IMR-90 (cell line): Measurements from ENCODE around the gene KLHDC3. TPM values are rescaled to one million over a fixed set of nuclear protein-coding genes. Genes with fewer than 3 reads are reported as not detected.

Experiments
- ATAC-seq: fragments of 200-7000 bp; cut with Tn5 transposase; 2 replicates; pipeline ENCODE4 v1.9.1; 2020; ENCODE audit warnings: low read depth, mild to moderate bottlenecking, moderate library complexity
- BruUV-seq: library from RNA; stranded (reverse); fragments of 400-500 nt; replicated peaks from 2 replicates; lab custom pipeline; 2021; lab: Mats Ljungman, UMichigan
- CTCF ChIA-PET: fragments of 300-600 bp; formaldehyde crosslinking; extraction: SDS; loops from one replicate; lab custom pipeline; 2021; ENCODE audit warnings: antibody characterized with exemption; lab: Yijun Ruan, JAX
- POLR2A ChIA-PET: fragments of 300-600 bp; sonication (Branson Sonifier 250); formaldehyde crosslinking; loops from one replicate; lab custom pipeline; 2022; ENCODE audit warnings: antibody characterized with exemption; ENCODE audit not compliant: unreplicated experiment; lab: Charles Lee
- DNase-seq: peaks from one replicate; pipeline ENCODE4 v3.0.0; 2013
- H2AFZ ChIP-seq: replicated peaks from 2 replicates; pipeline ENCODE3; 2013; ENCODE audit warnings: low read length, mild to moderate bottlenecking; ENCODE audit not compliant: poor library complexity
- H2AK5ac ChIP-seq: 2 replicates; pipeline ENCODE4 v1.6.1; 2013; ENCODE audit warnings: low read depth, low read length, inconsistent platforms
- H2AK9ac ChIP-seq: replicated peaks from 2 replicates; pipeline ENCODE3; 2013; ENCODE audit warnings: mild to moderate bottlenecking, low read depth, low read length, moderate library complexity; ENCODE audit not compliant: poor library complexity
- H2BK120ac ChIP-seq: 2 replicates; pipeline ENCODE4 v1.6.1; 2013; ENCODE audit warnings: low read depth, low read length, inconsistent platforms
- H2BK15ac ChIP-seq: 3 replicates; pipeline ENCODE4 v1.6.1; 2013; ENCODE audit warnings: low read depth, low read length, inconsistent platforms
- H2BK20ac ChIP-seq: 2 replicates; pipeline ENCODE4 v1.6.1; 2013; ENCODE audit warnings: low read depth, mild to moderate bottlenecking, inconsistent platforms, low read length, moderate library complexity
- H2BK5ac ChIP-seq: 2 replicates; pipeline ENCODE4 v1.6.1; 2013; ENCODE audit warnings: mild to moderate bottlenecking, low read depth, low read length, inconsistent platforms; ENCODE audit not compliant: poor library complexity, severe bottlenecking
- H3K14ac ChIP-seq: replicated peaks from 2 replicates; pipeline ENCODE4 v1.6.1; 2013; ENCODE audit warnings: low read depth, low read length, inconsistent platforms
- H3K18ac ChIP-seq: 2 replicates; pipeline ENCODE4 v1.6.1; 2013; ENCODE audit warnings: low read depth, low read length, control low read depth
- H3K23ac ChIP-seq: 2 replicates; pipeline ENCODE4 v1.6.1; 2013; ENCODE audit warnings: low read depth, low read length, inconsistent platforms
- H3K27ac ChIP-seq: 2 replicates; pipeline ENCODE4 v1.5.1; 2013; ENCODE audit warnings: mild to moderate bottlenecking, control low read depth, low read length; ENCODE audit not compliant: insufficient read depth
- H3K27me3 ChIP-seq: 2 replicates; pipeline ENCODE4 v1.6.1; 2013; ENCODE audit warnings: low read length; ENCODE audit not compliant: control insufficient read depth, insufficient read depth
- H3K36me3 ChIP-seq: 2 replicates; pipeline ENCODE4 v1.6.1; 2013; ENCODE audit warnings: low read length, mixed read lengths; ENCODE audit not compliant: control insufficient read depth, insufficient read depth
- H3K4ac ChIP-seq: 2 replicates; pipeline ENCODE4 v1.6.1; 2013; ENCODE audit warnings: low read depth, low read length, inconsistent platforms
- H3K4me1 ChIP-seq: 2 replicates; pipeline ENCODE4 v1.6.1; 2013; ENCODE audit warnings: low read length, mixed read lengths; ENCODE audit not compliant: control insufficient read depth, insufficient read depth
- H3K4me2 ChIP-seq: 2 replicates; pipeline ENCODE4 v1.6.1; 2013; ENCODE audit warnings: low read depth, mild to moderate bottlenecking, control low read depth, low read length, moderate library complexity
- H3K4me3 ChIP-seq: 2 replicates; pipeline ENCODE4 v1.5.1; 2013; ENCODE audit warnings: low read depth, mild to moderate bottlenecking, control low read depth, low read length, moderate library complexity; ENCODE audit not compliant: insufficient read depth
- H3K56ac ChIP-seq: 2 replicates; pipeline ENCODE4 v1.6.1; 2013; ENCODE audit warnings: low read length, inconsistent platforms; ENCODE audit not compliant: insufficient read depth; ENCODE audit errors: extremely low read depth
- H3K79me1 ChIP-seq, 2 experiments: 2 replicates each; pipeline ENCODE4 v1.6.1; 2013; ENCODE audit warnings: low read length in 2 of 2, inconsistent platforms in 1 of 2, low read depth in 1 of 2
- H3K9ac ChIP-seq: 2 replicates; pipeline ENCODE4 v1.6.1; 2013; ENCODE audit warnings: low read depth, low read length, control low read depth
- H3K9me1 ChIP-seq: 2 replicates; pipeline ENCODE4 v1.6.1; 2013; ENCODE audit warnings: low read length, inconsistent platforms; ENCODE audit not compliant: insufficient read depth
- H3K9me3 ChIP-seq: 2 replicates; pipeline ENCODE4 v1.6.1; 2013; ENCODE audit warnings: low read length; ENCODE audit not compliant: control insufficient read depth, insufficient read depth
- H4K20me1 ChIP-seq: 2 replicates; pipeline ENCODE4 v1.6.1; 2013; ENCODE audit warnings: low read length, inconsistent platforms; ENCODE audit not compliant: insufficient read depth
- H4K5ac ChIP-seq: 2 replicates; pipeline ENCODE4 v1.6.1; 2013; ENCODE audit warnings: mild to moderate bottlenecking, low read depth, low read length, control low read depth
- H4K8ac ChIP-seq, 2 experiments: 2 replicates each; pipeline ENCODE4 v1.6.1; 2013; ENCODE audit warnings: low read depth in 2 of 2, low read length in 2 of 2, control low read depth in 1 of 2, inconsistent platforms in 1 of 2
- H4K91ac ChIP-seq: 2 replicates; pipeline ENCODE4 v1.6.1; 2013; ENCODE audit warnings: low read depth, low read length, inconsistent platforms; ENCODE audit not compliant: insufficient read depth
- CEBPB ChIP-seq: IDR thresholded peaks from 2 replicates; pipeline ENCODE4 v1.6.1; 2012; ENCODE audit warnings: low read depth, low read length, improper control_type of control experiment
- NFE2L2 ChIP-seq: fragments of 150-350 bp; IDR thresholded peaks from 2 replicates; pipeline ENCODE4 v1.6.1; 2016; ENCODE audit warnings: low read depth, mild to moderate bottlenecking, low read length
- WGBS, 2 experiments: methylation state at CpG; one replicate each; pipeline versions ENCODE4 v1.1.5 to v1.1.7; 2013; ENCODE audit warnings: missing lambda C conversion rate in 2 of 2; ENCODE audit not compliant: insufficient read length in 1 of 2; ENCODE audit errors: extremely low coverage in 2 of 2; 5-methylcytosine and 5-hydroxymethylcytosine counted together
- dilution Hi-C: fragments of 300-500 bp; cut with HindIII; formaldehyde crosslinking; loops from one replicate; pipeline ENCODE4 v1.14.3; 2018; ENCODE audit warnings: low sequenced_read_pairs; ENCODE audit not compliant: unreplicated experiment
- in situ Hi-C: fragments of 300-500 bp; cut with MboI; formaldehyde crosslinking; loops from 3 replicates; pipeline ENCODE4 v1.14.3; 2019; ENCODE audit warnings: low sequenced_read_pairs, inconsistent platforms, mixed read lengths
- intact Hi-C: fragments of 100-400 bp; cut with micrococcal nuclease; formaldehyde crosslinking; loops from 2 replicates; pipeline ENCODE4 v1.10.0; 2022
- polyA plus RNA-seq, 3 experiments: library from polyadenylated mRNA; depleted of rRNA; stranded (reverse); fragments of >200 nt; gene quantifications; 2 replicates each; pipeline ENCODE4 v1.2.3, GENCODE V29; 2012; ENCODE audit warnings: low replicate concordance in 1 of 3
- total RNA-seq: library from RNA; depleted of rRNA; stranded (reverse); fragments of >200 nt; gene quantifications from 2 replicates; pipeline ENCODE4 v1.2.3, GENCODE V29; 2012
- TF ChIP-seq, protein P1 (sequence below): fragments of 150-350 bp; IDR thresholded peaks from 2 replicates; pipeline ENCODE4 v1.6.1; 2016; ENCODE audit warnings: low read depth, mild to moderate bottlenecking, low read length, moderate library complexity, borderline replicate concordance

Gene KLHDC3
- total and polyA plus RNA-seq, 2 of the 4 experiments (the other 2 are of a cell fraction), result 57.1 to 76.0 TPM

DNA sequence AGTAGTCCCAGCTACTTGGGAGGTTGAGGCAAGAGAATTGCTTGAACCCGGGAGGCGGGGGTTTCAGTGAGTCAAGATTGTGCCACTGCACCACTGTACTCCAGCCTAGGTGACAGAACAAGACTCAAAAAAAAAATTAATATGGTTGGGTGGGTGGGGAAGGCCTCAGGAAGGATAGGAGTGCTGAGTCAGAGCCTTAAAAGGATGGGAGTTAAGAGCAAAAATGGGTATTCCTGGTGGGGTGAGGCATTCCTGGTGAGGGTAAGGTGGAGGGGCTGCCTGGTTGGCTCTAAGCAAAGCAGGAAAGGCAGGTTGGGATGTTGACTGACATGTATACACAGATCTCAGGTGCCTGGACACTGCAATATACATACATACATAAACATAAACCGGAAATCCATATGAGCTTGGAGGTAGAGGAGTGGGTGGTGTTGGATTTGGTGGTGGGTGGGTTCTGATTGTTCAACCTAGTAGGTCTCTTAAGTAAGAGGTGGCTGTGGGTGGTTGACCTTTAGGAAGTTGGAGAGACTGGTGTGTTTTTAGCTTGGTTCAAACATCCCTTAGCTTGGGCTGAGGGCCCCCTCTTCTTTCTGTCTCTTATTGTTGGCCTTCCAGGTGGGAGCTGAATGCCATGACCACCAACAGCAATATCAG lies 6.1 kb downstream of the KLHDC3 start:
- in situ Hi-C loops, result no loop called here
- Histone ChIP-seq H2AFZ (no peak overlapping the region), H2AK9ac (no peak overlapping the region), H4K5ac (no peak overlapping the region; the same call in 1 of the 2 replicates), H3K4me2 (no peak overlapping the region), H3K4ac (no peak overlapping the region), H3K14ac (no peak overlapping the region), H3K9me3 (no peaks in the 10 kb centered on the region), H2BK15ac (no peak overlapping the region), H3K18ac (no peak overlapping the region), H3K27me3 (no peaks in the 10 kb centered on the region), H4K20me1 (peaks cover 12% of the 10 kb centered on the region), H4K91ac (no peak overlapping the region), H3K56ac (no peak overlapping the region), H3K23ac (no peak overlapping the region), H3K9ac (no peak overlapping the region), H2BK120ac (no peak overlapping the region), H2BK20ac (no peak overlapping the region), H3K27ac (no peak overlapping the region), H3K79me1 (peaks cover 24 to 78% of the 10 kb centered on the region in 2 experiments), H3K36me3 (peaks cover 38% of the 10 kb centered on the region), H3K4me3 (no peak overlapping the region), H4K8ac (peak overlapping the region in 1 of 2 experiments; percentile 88; a peak in 1 of 4 replicates), H2BK5ac (no peak overlapping the region), H2AK5ac (no peak overlapping the region), H3K4me1 (peaks cover 14% of the 10 kb centered on the region), H3K9me1 (peaks cover 7% of the 10 kb centered on the region)
- ATAC-seq, result no peak
- intact Hi-C loops, result no loop called here
- no TSS peak for BruUV-seq
- ChIA-PET CTCF (no interaction called here), POLR2A (no interaction called here)
- no peak for DNase-seq
- dilution Hi-C loops, result no loop called here
- TF ChIP-seq NFE2L2 (no peak), CEBPB (no peak)
- TF ChIP-seq, protein P1, sequence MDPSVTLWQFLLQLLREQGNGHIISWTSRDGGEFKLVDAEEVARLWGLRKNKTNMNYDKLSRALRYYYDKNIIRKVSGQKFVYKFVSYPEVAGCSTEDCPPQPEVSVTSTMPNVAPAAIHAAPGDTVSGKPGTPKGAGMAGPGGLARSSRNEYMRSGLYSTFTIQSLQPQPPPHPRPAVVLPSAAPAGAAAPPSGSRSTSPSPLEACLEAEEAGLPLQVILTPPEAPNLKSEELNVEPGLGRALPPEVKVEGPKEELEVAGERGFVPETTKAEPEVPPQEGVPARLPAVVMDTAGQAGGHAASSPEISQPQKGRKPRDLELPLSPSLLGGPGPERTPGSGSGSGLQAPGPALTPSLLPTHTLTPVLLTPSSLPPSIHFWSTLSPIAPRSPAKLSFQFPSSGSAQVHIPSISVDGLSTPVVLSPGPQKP, result no peak
- WGBS, 2 experiments, result 94% methylated on average over 2 of the region's 3 CpGs; no CpG with 5 or more reads in 1 of the 2 experiments
